Mesenteric fat pad (tissue), 1 donor: ENCODE measurements around the gene DAZAP2. TPM values are rescaled to one million over a fixed set of nuclear protein-coding genes. Genes with fewer than 3 reads are reported as not detected.
"Not testable (repeated sequence)": the region's sequence is repeated elsewhere in the genome, so short reads cannot be mapped to it uniquely, and the experiment has no call there.

Source experiments
- DNase-seq: peaks from one replicate; pipeline ENCODE4 v3.0.0-alpha.2; 2020; ENCODE audit warnings: low spot score
- total RNA-seq: library from RNA; stranded (reverse); fragmentation: NEBNext Ultra II Directional; extraction: Animal tissue kit (Norgen Biotek cat#: 25700); gene quantifications from one replicate; pipeline ENCODE4 v1.2.1, GENCODE V29; 2021
- donor health status: DM: yes; HTN: yes; CAD: no.

The DAZAP2 gene
- total RNA-seq, 1 donor from 2014 or later, result 159 TPM

- DNase-seq, result no peak
These were observed 7.7 kb downstream of the DAZAP2 start for GRCh38 chr12:51246254-51246853.

GRCh38 chr12:51247523-51248206 is 9.0 kb downstream of the DAZAP2 start:
- DNase-seq, result no peak

- DNase-seq, result no peak
These were observed 14.7 kb downstream of the DAZAP2 start for GRCh38 chr12:51253276-51253675.

- DNase-seq, result no peak
These were observed 15.9 kb downstream of the DAZAP2 start for GRCh38 chr12:51254536-51254935.

GRCh38 chr12:51259600-51259999 is 21.0 kb downstream of the DAZAP2 start:
- DNase-seq, result not testable (repeated sequence)

GRCh38 chr12:51262758-51263177 is 24.1 kb downstream of the DAZAP2 start:
- DNase-seq, result no peak

GRCh38 chr12:51263341-51263740 is 24.7 kb downstream of the DAZAP2 start:
- no peak for DNase-seq

GRCh38 chr12:51264297-51264696 is 25.7 kb downstream of the DAZAP2 start:
- DNase-seq, result no peak

GRCh38 chr12:51265024-51265423 is 26.4 kb downstream of the DAZAP2 start:
- DNase-seq, result no peak

GRCh38 chr12:51269174-51270066 is 30.8 kb downstream of the DAZAP2 start:
- no peak for DNase-seq

GRCh38 chr12:51270067-51270950 is 31.7 kb downstream of the DAZAP2 start, which contains the start of gene SMAGP:
Gene SMAGP, minus strand, starts transcription at chr12:51270415. Its CDS starts 1,137 bp downstream, at chr12:51269278.
- peak; percentile 91 for DNase-seq

GRCh38 chr12:51270951-51271518 is 32.4 kb downstream of the DAZAP2 start:
- DNase-seq, result no peak

- not testable (repeated sequence) for DNase-seq
These were observed 34.2 kb downstream of the DAZAP2 start for GRCh38 chr12:51272810-51273209.

GRCh38 chr12:51275088-51275487 is 36.5 kb downstream of the DAZAP2 start:
- DNase-seq, result no peak

GRCh38 chr12:51281202-51281924 is 42.7 kb downstream of the DAZAP2 start:
- peak; percentile 39 for DNase-seq

- no peak for DNase-seq
These were observed 47.2 kb downstream of the DAZAP2 start for GRCh38 chr12:51285843-51286242.

GRCh38 chr12:51291603-51292513 is 53.2 kb downstream of the DAZAP2 start:
- not testable (repeated sequence) for DNase-seq
